ENCODE measurements around the gene TIMP3.

TIMP3 gene

DNA sequence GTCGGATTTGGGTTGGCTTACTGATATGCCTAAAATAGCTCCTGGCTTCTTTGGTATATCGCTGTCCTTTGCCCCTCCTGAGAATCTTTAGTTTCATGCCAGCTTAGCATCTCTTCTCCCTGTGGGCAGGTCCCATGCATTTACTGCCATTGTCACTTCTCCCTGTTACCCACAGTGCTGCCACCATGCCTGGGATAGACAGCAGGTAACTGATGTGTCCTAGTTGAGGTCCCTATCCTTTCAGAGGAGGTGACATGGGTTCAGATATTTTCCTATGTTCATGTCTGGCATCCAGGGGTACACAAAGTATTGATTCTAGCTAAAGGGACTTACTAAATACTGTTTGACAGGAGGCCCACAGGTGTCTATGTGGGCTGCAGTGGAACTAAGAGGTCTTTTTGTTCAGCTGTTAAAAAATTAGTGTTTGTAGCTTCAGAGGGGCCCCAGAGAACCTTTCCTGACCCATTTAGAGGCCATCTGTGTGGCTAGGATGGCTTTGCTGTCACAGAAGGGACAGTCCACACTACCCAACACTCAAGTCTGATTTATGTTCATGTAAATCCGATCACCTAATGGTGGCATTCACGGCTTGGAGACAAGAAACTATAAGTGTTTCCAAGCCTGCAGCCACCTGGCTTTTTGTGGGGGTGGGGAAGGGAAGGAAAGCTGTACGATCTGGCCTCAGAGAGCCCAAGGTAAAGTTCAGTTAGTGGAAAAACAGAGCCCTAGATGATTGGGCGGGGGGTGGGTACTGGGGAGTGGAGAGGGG, 8.5 kb downstream of the TIMP3 start:
- DNase-seq: no peak

DNA sequence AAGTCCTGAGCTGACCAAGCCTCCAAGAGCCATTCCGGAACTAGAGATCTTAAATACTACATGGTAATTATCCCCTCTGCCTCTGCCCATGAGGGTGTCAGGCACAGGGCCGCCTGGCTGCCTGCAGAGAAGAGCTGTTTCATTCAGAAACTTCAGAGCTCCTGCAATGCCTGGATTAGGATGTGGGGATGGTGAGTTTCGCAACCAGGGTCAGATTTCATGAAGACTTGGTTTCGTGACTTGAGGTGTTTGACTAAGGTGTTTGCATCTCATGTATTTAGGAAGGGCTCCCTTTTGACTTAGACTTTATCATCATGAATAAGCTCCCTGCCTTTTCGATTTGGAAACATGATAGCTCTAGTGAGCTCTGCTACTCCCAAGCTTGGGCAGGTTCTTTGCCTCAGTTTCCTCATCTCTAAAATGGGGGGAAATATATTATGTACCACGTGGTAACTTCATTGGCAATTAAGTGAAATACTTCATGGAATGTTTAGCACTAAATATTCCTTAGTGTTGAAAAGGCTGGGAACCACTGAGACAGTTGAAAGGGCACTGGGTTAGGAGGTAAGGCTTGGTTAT, 9.1 kb downstream of the TIMP3 start:
- DNase-seq: no peak

DNA sequence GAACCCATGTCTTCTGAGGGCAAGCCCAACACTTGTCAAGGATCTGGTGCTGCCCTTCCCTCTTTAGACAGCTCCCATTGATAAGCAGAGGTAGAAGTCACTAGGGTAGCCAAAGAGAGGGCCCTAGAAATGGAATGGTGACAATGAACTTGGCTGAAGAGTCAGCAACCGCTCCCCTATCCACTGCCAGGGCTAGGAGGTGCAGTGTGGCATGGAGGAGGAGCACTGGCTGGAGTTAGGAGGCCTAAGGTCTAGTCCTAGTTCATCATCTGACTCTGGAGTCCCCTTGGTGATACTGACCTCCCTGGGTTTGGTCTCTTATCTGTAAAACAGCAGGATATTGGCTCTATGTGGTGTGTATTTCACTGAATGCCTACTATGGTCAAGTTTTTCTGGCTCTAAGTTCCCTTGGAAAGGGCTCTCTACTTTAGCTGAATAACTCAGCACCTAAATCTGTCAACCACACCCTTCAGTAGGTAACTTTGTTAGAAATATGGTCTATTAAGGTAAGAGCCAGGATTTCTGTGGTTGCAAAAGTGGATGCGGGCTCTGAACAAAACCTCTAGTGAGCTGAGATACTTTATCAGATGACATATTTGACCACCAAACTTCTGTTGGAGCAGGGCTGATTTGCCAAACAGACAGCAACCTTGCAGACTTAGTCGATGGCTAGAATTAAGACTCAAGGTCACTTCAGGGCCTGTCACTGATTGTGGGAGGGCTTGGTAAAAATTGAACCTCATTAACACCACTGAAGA, 10.5 kb downstream of the TIMP3 start:
- no peak for DNase-seq

DNA sequence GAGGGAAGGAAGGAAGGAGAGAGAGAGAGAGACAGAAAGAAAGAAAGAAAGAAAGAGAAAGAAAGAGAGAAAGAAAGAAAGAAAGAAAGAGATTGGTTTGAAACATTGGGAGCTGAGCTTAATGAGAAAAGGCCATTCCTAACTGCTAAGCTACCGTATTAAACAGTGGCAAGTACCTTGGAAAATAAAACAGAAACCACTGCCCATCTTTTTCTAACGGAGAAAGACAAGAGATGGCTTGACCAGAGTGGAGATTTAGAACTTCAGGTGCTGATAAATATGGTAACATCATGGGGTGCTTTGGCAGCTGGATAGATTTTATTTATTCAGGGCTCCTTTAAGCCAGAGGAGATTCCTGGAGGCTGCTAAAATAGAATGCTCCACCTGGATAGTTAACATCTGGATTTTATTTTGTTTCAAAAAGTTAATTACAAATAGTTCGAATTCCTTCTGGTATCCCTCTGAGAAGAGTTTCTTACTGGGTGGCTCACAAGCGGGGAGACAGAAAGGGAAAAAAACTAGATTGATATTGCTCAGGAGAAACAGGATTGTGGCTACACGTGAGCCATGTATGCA, 12.9 kb downstream of the TIMP3 start:
- DNase-seq: no peak

DNA sequence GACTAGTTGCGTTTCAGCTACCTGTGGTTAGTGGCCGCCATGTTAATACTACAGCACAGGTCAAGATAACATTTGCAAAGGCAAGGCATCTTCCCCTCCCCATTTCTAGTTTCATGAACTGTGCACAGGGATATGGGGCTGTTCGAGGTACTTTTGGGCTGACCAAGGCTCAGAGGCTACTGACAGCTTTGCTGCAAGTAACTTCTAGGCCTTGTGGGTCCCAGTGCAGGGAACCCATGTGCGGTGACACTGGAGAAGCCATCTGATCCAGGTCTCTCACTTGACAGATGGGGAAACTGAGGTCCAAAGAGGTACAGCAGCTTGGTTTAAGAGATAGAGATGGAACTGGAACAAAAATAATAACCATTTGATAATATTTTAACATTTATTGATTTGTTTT, 13.6 kb downstream of the TIMP3 start:
- no peak for DNase-seq

DNA sequence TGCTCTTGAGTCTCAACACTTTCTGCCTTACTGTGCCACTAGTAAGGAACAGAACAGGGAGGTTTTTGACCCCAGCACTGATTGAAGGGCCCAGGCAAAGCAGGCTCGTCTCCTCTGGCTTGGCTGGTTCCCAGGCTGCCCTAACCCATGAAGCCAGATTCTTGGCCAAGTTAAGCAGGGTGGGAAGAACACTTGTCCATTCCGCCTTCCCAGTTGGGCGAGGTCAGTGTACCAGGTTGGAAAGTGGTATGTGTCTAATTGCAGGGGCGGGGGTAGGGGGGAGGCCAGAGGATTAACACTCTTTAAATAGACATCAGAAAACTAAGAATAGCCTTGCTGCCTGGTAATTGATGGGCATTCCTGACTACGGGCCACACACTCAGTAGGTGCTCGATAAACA, 14.4 kb downstream of the TIMP3 start:
- no peak for DNase-seq

DNA sequence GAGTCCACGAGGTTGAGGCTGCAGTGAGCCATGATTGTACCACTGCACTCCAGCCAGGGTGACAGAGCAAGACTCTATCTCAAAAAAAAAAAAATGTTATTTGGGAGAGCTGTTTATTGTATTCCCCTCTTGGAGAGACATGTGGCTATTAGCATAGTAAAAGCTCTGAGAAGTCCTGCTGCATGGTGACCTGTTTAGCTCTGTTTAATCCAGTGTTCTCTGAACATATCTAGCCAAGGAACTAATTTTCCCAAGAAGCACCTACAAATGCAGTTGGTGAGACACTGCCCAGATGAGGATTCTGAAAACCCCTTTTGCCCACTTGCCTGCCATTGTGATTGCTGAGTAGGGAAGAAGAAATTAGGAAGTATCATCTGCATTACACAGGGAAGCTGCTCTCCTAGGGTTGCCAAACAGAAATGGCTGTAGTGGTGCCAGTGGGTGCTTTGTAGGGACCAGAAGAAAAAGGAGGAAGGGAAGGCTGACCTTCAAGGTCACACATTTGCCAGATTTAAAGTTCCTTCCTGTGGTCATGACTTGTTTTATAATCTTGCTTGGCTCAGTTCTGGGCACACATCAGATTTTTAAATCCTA, 15.7 kb downstream of the TIMP3 start:
- no peak for DNase-seq

DNA sequence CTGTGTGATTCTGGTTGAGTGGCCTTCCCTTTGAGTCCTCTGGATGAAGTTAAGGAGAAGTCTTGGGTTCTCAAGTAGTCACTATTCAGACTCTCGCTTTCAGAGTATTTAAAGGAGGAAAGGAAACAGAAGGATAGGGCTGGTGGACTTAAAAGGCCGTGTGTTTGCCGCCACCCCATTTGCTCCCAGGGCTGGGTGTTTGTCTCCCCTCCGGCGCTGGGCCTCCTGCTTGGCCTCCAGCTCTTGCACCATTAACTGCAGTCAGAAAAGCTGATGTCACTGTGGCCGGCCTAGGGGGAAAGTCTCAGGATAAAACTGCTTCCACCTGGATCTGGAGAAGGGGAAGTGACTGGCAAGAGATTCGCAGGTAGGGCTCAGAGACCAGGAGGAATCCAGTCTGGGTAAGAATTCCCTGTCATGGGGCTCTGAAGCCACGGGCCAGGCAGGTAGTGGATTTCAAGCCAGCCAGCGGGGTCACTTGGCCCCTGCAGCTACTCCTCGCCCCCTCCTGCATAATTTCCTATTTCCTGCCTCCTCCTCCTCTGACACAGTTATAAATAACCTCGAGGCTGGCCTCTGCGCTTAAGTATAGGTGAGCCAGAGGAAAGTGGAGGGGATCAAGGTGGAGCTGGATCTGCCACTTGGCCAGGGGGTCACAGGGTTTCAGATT, 17.1 kb downstream of the TIMP3 start:
- DNase-seq: no peak

DNA sequence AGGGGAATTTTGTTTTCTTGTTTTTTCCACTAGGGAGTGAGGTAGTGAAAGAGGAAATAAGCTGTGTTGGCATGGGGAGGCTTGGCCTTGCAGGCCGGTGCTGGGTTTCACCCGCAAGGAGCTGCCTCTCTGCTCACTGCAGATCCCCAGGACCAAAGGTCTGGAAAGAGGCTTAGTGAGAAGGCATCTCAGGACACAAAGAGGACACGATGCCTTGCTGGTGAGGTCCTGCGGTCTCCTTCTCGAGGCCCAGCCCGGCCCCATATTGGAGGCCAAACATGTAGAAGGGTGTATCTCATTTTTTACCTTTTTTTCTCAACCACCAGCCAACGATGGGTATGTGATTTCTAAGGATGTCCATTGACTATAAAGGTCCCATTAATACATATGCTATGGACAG, 17.6 kb downstream of the TIMP3 start:
- DNase-seq: no peak

DNA sequence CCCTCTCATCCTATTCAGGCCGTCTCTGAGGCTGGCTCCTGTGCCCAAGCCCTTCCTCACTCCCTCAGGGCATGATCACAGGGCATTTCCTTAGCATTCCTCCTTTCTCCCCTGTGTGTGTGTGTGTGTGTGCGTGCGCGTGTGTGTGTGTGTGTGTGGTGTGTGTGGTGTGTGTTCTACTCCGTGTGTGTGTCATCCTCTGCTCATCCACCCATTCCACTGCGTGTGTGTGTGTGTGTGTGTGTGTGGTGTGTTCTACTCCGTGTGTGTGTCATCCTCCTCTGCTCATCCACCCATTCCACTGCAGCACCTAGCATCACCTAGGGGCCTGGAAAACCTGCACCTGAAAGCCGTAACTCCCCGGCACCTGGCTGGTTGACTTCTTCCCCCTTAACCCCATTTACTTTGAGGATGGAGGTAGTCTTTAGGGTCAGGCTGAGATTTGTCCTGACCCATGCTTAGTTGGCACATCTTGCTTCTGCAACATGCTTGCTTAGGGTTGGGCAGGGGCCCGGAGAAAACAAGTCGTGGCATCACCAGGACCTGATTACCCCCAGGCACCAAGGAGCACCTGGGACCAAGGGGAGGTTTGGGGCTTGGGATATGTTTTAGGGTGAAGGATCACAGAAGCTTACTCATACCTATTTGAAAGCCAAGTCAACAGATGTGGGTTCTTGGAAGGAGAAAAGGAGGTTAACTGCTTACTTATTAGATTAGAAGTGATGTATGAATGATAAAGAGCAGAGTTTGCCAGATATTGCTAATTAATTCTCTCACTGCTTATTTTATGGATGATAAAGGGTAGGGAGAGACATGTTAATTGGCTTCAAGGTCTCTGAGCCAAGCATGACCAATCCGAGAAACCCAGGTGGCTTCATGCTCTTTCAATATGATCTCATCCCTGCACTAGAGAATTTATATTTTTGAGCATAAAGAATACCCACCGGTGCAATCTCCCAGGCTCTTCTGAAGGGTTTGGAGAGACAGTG, 18.9 kb downstream of the TIMP3 start:
- no peak for DNase-seq

DNA sequence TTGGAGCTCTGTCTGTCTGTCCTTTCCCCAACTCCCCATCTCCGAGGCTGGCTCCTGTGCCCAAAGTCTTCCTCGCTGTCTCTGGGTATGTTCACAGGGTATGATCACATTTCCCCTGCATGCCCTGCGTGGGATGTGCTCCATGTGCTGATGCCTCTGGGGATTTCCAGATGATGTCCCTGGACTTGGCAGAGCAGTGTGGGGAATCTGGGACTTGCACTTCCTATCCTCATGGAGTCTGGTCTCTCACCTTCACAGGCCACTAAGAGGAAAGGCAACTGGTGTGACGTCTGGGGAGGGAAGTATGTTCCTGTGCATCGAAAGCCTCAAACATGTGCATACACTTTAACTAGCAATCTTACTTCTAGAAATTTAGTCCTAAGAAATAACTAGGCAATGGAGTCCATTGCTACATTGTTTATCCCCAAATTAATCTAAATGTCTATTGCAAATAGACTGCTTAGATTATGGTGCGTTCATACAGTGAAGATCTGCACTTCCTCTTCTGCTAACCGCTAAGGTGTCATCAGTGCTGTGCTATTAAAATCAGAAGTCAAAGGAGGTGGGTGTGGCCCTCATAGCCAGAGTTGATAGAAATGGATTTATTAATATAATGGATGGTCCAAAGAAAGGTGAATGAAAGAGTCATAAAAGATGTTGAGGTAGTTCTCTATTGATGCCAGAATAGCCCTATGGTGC, 20.8 kb downstream of the TIMP3 start:
- DNase-seq: no peak

DNA sequence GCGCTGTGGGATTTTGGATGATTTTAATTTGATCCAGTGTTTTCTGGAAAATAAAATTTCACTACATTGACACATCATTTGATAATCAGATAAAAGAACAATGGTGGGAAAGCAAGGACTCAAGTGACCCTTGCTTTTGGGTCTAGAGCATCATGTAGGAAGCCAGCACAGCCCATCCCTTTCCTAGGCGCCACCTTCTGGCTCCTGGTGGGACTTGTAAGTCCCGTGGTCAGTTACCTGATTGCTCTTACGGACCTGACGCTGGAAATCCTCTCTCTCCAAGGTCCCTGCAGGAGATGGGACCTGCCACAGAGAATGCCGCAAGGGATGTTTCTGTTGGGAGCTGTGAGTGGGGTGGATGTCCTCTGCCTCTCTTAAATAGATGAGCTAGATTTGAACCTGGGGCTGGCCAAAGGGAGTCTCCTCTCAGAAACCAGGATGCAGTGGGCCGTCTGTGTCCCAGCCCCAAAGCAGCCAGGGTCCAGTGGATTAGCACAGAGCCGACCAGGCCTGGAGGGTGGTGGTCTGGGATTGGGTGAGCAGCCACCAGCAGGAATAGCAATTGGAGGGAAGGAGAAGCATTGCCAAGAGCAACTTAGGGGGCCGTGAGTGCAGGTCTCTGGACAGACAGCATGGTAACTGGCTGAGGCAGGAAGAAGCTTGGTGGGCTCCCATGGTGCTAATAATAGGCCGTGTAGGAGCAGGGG, 21.7 kb downstream of the TIMP3 start:
- DNase-seq: no peak

DNA sequence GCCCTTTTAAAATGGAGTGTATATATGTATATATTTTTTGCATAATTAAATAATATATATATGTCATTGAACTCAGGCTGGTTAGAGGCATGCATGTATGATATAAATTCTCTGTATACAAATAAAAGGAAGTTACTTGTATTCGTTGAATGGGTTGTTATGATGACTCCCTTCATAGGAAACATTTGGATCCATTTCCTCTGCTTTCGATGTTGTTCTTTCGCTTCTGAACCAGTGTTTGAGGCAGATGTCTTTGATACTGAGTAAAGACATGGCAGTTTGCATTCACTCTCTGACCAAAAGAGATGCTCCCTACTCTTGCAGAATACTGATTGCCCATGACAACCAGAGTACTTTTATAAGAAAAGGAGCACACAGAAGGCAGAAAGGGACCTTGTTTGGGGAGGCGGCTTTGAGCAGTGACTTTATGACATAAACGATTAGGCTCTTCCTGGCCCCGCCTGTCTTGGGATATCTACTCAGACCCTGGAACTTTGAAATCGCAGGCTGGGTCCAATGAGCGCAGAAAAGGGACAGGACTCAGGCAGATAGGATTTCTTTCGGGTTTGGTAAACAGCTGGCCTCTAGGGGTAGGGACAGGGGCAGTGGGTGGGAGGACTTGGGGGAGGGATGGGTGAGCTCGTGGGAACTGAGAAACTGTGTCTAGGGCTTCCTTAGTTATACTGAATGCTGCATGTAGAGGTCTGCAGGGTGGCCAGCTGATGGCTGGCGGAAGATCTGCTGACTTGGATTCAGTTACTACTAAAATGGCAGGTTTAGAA, 23.2 kb downstream of the TIMP3 start:
- DNase-seq: no peak

DNA sequence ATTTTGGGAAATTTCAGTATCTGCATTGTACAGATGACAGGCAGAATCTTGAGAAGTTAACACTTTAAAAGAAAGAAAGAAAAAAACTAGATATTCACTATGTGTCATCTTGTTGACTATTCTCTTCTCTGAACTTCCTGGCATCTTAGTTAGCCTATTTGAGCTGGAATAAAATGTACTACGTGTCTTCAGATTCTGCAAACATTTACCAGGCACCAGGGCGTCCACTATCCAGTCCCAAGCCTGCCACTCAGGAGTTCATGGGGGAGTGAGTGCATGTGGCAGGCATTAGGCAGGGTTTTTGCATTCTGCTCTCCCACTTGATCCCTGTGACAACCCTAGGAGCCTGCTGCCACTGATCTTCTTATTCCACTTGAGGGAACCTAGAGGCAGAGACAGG, 25.0 kb downstream of the TIMP3 start:
- DNase-seq: no peak

DNA sequence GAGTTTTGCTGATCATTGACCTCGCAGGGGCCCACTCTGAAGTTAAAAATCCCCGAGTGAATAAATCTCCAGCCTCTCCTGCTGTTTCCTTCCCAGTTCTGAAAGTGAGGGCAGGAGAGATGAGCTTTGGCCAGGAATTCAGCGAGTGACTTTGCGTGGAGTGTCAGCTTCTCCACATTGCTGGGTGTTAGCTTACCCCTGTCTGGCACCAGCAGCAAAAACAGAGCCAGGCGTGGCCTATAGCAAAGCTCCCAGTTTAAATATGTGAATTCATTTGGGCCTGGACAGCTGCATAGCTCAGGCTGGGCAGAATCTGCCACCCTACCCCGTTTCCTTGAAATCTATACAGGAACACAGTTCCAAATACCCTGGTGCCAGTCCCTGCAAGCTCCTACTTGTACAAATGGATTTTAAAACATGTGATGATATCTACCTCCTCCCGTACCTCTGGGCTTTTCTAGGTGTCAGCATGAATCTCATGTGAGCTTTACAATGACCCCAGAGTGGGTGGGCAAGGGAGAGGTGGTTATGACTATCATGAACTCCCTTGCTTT, 25.6 kb downstream of the TIMP3 start:
- no peak for DNase-seq

DNA sequence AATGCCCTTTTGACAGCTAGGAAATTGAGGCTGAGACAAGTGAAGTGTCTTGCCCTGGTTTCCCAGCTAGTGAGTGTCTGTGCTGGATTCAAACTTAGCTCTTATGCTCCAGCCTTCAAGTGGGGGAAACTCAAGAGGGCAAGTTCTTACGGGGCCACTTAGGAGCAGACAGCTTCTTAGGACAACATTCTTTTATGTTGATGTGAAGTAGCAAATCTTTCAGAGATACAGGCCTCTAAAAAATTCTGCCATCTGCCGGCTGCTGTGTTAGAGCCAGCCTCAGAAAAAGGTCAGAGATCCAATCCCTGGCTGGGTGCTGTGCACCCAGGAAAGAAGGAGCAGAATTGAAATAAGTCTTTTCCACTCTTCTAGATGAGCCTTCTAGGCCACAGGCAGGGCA, 26.6 kb downstream of the TIMP3 start:
- DNase-seq: no peak

DNA sequence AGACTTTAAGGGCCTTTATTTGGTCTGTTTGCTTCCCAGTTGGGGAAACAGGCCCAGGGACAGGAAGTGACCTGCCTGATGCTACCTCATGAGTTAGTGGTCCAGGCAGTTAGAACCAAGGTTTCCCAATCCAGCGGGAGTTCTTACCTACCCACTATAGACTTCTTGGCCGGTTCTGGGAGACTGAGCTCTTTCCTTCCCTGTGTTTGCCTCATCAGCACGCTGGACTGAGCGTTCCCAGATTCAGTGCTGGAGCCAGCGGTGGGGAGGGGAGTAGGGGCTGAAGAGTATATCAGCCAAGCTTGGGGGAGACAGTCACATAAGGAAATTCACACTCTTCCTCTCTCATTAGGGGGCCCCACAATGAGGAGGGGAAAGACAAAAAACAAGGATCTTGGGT, 27.1 kb downstream of the TIMP3 start:
- no peak for DNase-seq

DNA sequence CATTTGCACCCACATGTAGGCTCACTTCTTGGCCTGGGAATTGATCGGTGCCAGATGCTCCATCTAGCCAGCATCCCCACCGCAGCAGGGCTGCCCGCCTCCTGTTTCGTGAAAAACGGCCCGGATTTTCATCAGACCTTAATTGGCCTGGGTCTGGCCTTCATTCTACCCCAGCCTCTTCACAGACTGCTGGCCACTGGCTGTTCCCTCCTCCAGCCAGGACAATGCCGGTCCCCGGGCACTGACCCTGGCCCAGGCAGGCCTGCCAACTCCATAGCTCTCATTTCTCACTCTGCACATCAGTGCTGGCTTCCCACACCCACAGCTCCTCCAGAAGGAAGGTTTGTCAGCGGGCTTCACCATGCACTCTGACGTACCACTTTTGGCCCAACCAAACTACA, 27.9 kb downstream of the TIMP3 start:
- no peak for DNase-seq

DNA sequence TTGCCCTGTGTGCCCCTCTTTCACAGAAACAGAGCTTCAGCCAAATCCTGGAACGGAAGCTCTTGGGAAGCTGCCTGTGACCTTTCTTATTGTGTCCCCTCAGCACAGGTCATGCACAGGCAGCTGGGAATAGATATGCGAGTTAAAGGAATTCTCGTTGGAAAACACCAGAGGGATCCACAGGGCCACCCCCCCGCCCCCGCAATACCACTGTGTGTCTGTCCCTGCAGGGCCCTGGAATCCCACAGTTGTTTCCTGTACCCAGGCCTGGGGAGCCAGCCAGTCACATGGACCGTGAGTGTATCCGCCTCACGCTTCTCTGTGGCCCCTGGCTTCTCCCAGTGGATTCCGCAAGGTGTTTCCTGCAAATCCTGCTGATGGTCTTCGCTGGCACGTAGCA, 29.0 kb downstream of the TIMP3 start:
- no peak for DNase-seq

All from NCI-H345 (cell line).